IMR-90 (cell line): ENCODE results near the gene CPNE6. TPM values are rescaled to one million over a fixed set of nuclear protein-coding genes. Genes with fewer than 3 reads are reported as not detected.

Experiments
- ATAC-seq: fragments of 200-7000 bp; cut with Tn5 transposase; 2 replicates; pipeline ENCODE4 v1.9.1; 2020; ENCODE audit warnings: low read depth, mild to moderate bottlenecking, moderate library complexity
- BruUV-seq: library from RNA; stranded (reverse); fragments of 400-500 nt; replicated peaks from 2 replicates; lab custom pipeline; 2021; lab: Mats Ljungman, UMichigan
- CTCF ChIA-PET: fragments of 300-600 bp; formaldehyde crosslinking; extraction: SDS; loops from one replicate; lab custom pipeline; 2021; ENCODE audit warnings: antibody characterized with exemption; lab: Yijun Ruan, JAX
- POLR2A ChIA-PET: fragments of 300-600 bp; sonication (Branson Sonifier 250); formaldehyde crosslinking; loops from one replicate; lab custom pipeline; 2022; ENCODE audit warnings: antibody characterized with exemption; ENCODE audit not compliant: unreplicated experiment; lab: Charles Lee
- DNase-seq: peaks from one replicate; pipeline ENCODE4 v3.0.0; 2013
- H2AFZ ChIP-seq: replicated peaks from 2 replicates; pipeline ENCODE3; 2013; ENCODE audit warnings: low read length, mild to moderate bottlenecking; ENCODE audit not compliant: poor library complexity
- H2AK5ac ChIP-seq: 2 replicates; pipeline ENCODE4 v1.6.1; 2013; ENCODE audit warnings: low read depth, low read length, inconsistent platforms
- H2AK9ac ChIP-seq: replicated peaks from 2 replicates; pipeline ENCODE3; 2013; ENCODE audit warnings: mild to moderate bottlenecking, low read depth, low read length, moderate library complexity; ENCODE audit not compliant: poor library complexity
- H2BK120ac ChIP-seq: 2 replicates; pipeline ENCODE4 v1.6.1; 2013; ENCODE audit warnings: low read depth, low read length, inconsistent platforms
- H2BK15ac ChIP-seq: 3 replicates; pipeline ENCODE4 v1.6.1; 2013; ENCODE audit warnings: low read depth, low read length, inconsistent platforms
- H2BK20ac ChIP-seq: 2 replicates; pipeline ENCODE4 v1.6.1; 2013; ENCODE audit warnings: low read depth, mild to moderate bottlenecking, inconsistent platforms, low read length, moderate library complexity
- H2BK5ac ChIP-seq: 2 replicates; pipeline ENCODE4 v1.6.1; 2013; ENCODE audit warnings: mild to moderate bottlenecking, low read depth, low read length, inconsistent platforms; ENCODE audit not compliant: poor library complexity, severe bottlenecking
- H3K14ac ChIP-seq: replicated peaks from 2 replicates; pipeline ENCODE4 v1.6.1; 2013; ENCODE audit warnings: low read depth, low read length, inconsistent platforms
- H3K18ac ChIP-seq: 2 replicates; pipeline ENCODE4 v1.6.1; 2013; ENCODE audit warnings: low read depth, low read length, control low read depth
- H3K23ac ChIP-seq: 2 replicates; pipeline ENCODE4 v1.6.1; 2013; ENCODE audit warnings: low read depth, low read length, inconsistent platforms
- H3K27ac ChIP-seq: 2 replicates; pipeline ENCODE4 v1.5.1; 2013; ENCODE audit warnings: mild to moderate bottlenecking, control low read depth, low read length; ENCODE audit not compliant: insufficient read depth
- H3K27me3 ChIP-seq: 2 replicates; pipeline ENCODE4 v1.6.1; 2013; ENCODE audit warnings: low read length; ENCODE audit not compliant: control insufficient read depth, insufficient read depth
- H3K36me3 ChIP-seq: 2 replicates; pipeline ENCODE4 v1.6.1; 2013; ENCODE audit warnings: low read length, mixed read lengths; ENCODE audit not compliant: control insufficient read depth, insufficient read depth
- H3K4ac ChIP-seq: 2 replicates; pipeline ENCODE4 v1.6.1; 2013; ENCODE audit warnings: low read depth, low read length, inconsistent platforms
- H3K4me1 ChIP-seq: 2 replicates; pipeline ENCODE4 v1.6.1; 2013; ENCODE audit warnings: low read length, mixed read lengths; ENCODE audit not compliant: control insufficient read depth, insufficient read depth
- H3K4me2 ChIP-seq: 2 replicates; pipeline ENCODE4 v1.6.1; 2013; ENCODE audit warnings: low read depth, mild to moderate bottlenecking, control low read depth, low read length, moderate library complexity
- H3K4me3 ChIP-seq: 2 replicates; pipeline ENCODE4 v1.5.1; 2013; ENCODE audit warnings: low read depth, mild to moderate bottlenecking, control low read depth, low read length, moderate library complexity; ENCODE audit not compliant: insufficient read depth
- H3K56ac ChIP-seq: 2 replicates; pipeline ENCODE4 v1.6.1; 2013; ENCODE audit warnings: low read length, inconsistent platforms; ENCODE audit not compliant: insufficient read depth; ENCODE audit errors: extremely low read depth
- H3K79me1 ChIP-seq, 2 experiments: 2 replicates each; pipeline ENCODE4 v1.6.1; 2013; ENCODE audit warnings: low read length in 2 of 2, inconsistent platforms in 1 of 2, low read depth in 1 of 2
- H3K9ac ChIP-seq: 2 replicates; pipeline ENCODE4 v1.6.1; 2013; ENCODE audit warnings: low read depth, low read length, control low read depth
- H3K9me1 ChIP-seq: 2 replicates; pipeline ENCODE4 v1.6.1; 2013; ENCODE audit warnings: low read length, inconsistent platforms; ENCODE audit not compliant: insufficient read depth
- H3K9me3 ChIP-seq: 2 replicates; pipeline ENCODE4 v1.6.1; 2013; ENCODE audit warnings: low read length; ENCODE audit not compliant: control insufficient read depth, insufficient read depth
- H4K20me1 ChIP-seq: 2 replicates; pipeline ENCODE4 v1.6.1; 2013; ENCODE audit warnings: low read length, inconsistent platforms; ENCODE audit not compliant: insufficient read depth
- H4K5ac ChIP-seq: 2 replicates; pipeline ENCODE4 v1.6.1; 2013; ENCODE audit warnings: mild to moderate bottlenecking, low read depth, low read length, control low read depth
- H4K8ac ChIP-seq, 2 experiments: 2 replicates each; pipeline ENCODE4 v1.6.1; 2013; ENCODE audit warnings: low read depth in 2 of 2, low read length in 2 of 2, control low read depth in 1 of 2, inconsistent platforms in 1 of 2
- H4K91ac ChIP-seq: 2 replicates; pipeline ENCODE4 v1.6.1; 2013; ENCODE audit warnings: low read depth, low read length, inconsistent platforms; ENCODE audit not compliant: insufficient read depth
- CEBPB ChIP-seq: IDR thresholded peaks from 2 replicates; pipeline ENCODE4 v1.6.1; 2012; ENCODE audit warnings: low read depth, low read length, improper control_type of control experiment
- CHD1 ChIP-seq: IDR thresholded peaks from 2 replicates; pipeline ENCODE4 v1.6.1; 2012; ENCODE audit warnings: low read depth, low read length, improper control_type of control experiment
- CTCF ChIP-seq: conservative IDR thresholded peaks from 2 replicates; pipeline ENCODE4 v1.5.1; 2012; ENCODE audit warnings: mild to moderate bottlenecking, low read depth, low read length, improper control_type of control experiment
- FOS ChIP-seq: fragments of 150-350 bp; IDR thresholded peaks from 2 replicates; pipeline ENCODE4 v1.6.1; 2016; ENCODE audit warnings: low read depth, low read length
- MAFK ChIP-seq: IDR thresholded peaks from 2 replicates; pipeline ENCODE4 v1.6.1; 2012; ENCODE audit warnings: low read depth, low read length, improper control_type of control experiment
- MAZ ChIP-seq: IDR thresholded peaks from 2 replicates; pipeline ENCODE4 v1.6.1; 2012; ENCODE audit warnings: low read depth, mild to moderate bottlenecking, low read length, improper control_type of control experiment, moderate library complexity, borderline replicate concordance
- MXI1 ChIP-seq: IDR thresholded peaks from 2 replicates; pipeline ENCODE4 v1.6.1; 2012; ENCODE audit warnings: low read depth, mild to moderate bottlenecking, low read length, moderate library complexity, borderline replicate concordance
- POLR2A ChIP-seq: IDR thresholded peaks from 2 replicates; pipeline ENCODE4 v1.6.1; 2012; ENCODE audit warnings: mild to moderate bottlenecking, low read depth, low read length
- RAD21 ChIP-seq: IDR thresholded peaks from 2 replicates; pipeline ENCODE4 v1.6.1; 2012; ENCODE audit warnings: low read length, improper control_type of control experiment
- RCOR1 ChIP-seq: IDR thresholded peaks from 2 replicates; pipeline ENCODE4 v1.6.1; 2012; ENCODE audit warnings: mild to moderate bottlenecking, low read length, improper control_type of control experiment; ENCODE audit not compliant: insufficient replicate concordance
- RFX5 ChIP-seq: IDR thresholded peaks from 2 replicates; pipeline ENCODE4 v1.8.0; 2012; ENCODE audit warnings: low read depth, mild to moderate bottlenecking, low read length, moderate library complexity
- SMC3 ChIP-seq: fragments of 150-350 bp; IDR thresholded peaks from 2 replicates; pipeline ENCODE4 v1.6.1; 2016; ENCODE audit warnings: low read depth, mild to moderate bottlenecking, antibody characterized with exemption, low read length, moderate library complexity
- WGBS, 2 experiments: methylation state at CpG; one replicate each; pipeline versions ENCODE4 v1.1.5 to v1.1.7; 2013; ENCODE audit warnings: missing lambda C conversion rate in 2 of 2; ENCODE audit not compliant: insufficient read length in 1 of 2; ENCODE audit errors: extremely low coverage in 2 of 2; 5-methylcytosine and 5-hydroxymethylcytosine counted together
- dilution Hi-C: fragments of 300-500 bp; cut with HindIII; formaldehyde crosslinking; loops from one replicate; pipeline ENCODE4 v1.14.3; 2018; ENCODE audit warnings: low sequenced_read_pairs; ENCODE audit not compliant: unreplicated experiment
- in situ Hi-C: fragments of 300-500 bp; cut with MboI; formaldehyde crosslinking; loops from 3 replicates; pipeline ENCODE4 v1.14.3; 2019; ENCODE audit warnings: low sequenced_read_pairs, inconsistent platforms, mixed read lengths
- intact Hi-C: fragments of 100-400 bp; cut with micrococcal nuclease; formaldehyde crosslinking; loops from 2 replicates; pipeline ENCODE4 v1.10.0; 2022
- polyA plus RNA-seq, 3 experiments: library from polyadenylated mRNA; depleted of rRNA; stranded (reverse); fragments of >200 nt; gene quantifications; 2 replicates each; pipeline ENCODE4 v1.2.3, GENCODE V29; 2012; ENCODE audit warnings: low replicate concordance in 1 of 3
- total RNA-seq: library from RNA; depleted of rRNA; stranded (reverse); fragments of >200 nt; gene quantifications from 2 replicates; pipeline ENCODE4 v1.2.3, GENCODE V29; 2012
- TF ChIP-seq, protein P1 (sequence below): fragments of 150-350 bp; IDR thresholded peaks from 2 replicates; pipeline ENCODE4 v1.6.1; 2017; ENCODE audit warnings: mild to moderate bottlenecking, antibody characterized with exemption, low read length, low read depth

The CPNE6 gene
- total and polyA plus RNA-seq, 2 of the 4 experiments (the other 2 are of a cell fraction), result not detected

- TF ChIP-seq POLR2A, result no peak
- no peak for TF ChIP-seq CEBPB
- no peak for TF ChIP-seq RFX5
- no peak for TF ChIP-seq FOS
- no peak for TF ChIP-seq SMC3
Observed at GRCh38 chr14:24056800-24057184, 14.6 kb upstream of the CPNE6 start (continued).

DNA sequence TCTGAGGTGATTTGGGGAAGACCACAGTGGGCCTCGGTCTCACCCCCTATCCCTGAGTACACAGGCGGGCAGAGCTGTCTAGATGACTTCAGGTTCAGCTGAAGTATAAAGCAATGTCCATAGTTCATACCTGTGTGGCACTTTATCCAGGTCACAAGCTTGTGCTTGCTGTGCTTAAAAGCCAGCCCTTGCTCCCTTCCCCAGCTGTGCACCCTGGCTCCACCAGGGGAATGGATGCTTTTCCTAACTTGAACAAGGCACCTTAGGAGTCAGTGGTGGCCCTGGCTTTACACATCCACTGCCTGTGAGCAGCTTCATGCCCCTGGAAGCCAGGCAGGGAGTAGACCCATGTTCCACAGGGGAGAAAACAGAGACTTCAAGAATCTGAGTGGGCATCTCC lies 14.1 kb upstream of the CPNE6 start:
- H2AFZ ChIP-seq, result no peak overlapping the region
- BruUV-seq, result no TSS peak
- DNase-seq, result no peak

More for the DNA sequence above, 14.1 kb upstream of the CPNE6 start:
- Histone ChIP-seq H3K9me3 (no peaks in the 10 kb centered on the region), H3K4me1 (no peaks in the 10 kb centered on the region), H3K23ac (no peak overlapping the region), H4K91ac (no peak overlapping the region), H2AK5ac (no peak overlapping the region), H3K9ac (no peak overlapping the region), H3K56ac (no peak overlapping the region), H4K20me1 (no peaks in the 10 kb centered on the region), H3K9me1 (0 out of 2 replicates have a peak, but pooled peaks cover 3% of the 10 kb centered on the region), H2BK120ac (no peak overlapping the region), H3K36me3 (no peaks in the 10 kb centered on the region), H3K4me3 (no peak overlapping the region), H2AK9ac (no peak overlapping the region), H2BK15ac (no peak overlapping the region), H3K18ac (no peak overlapping the region), H3K4me2 (no peak overlapping the region), H4K5ac (no peak overlapping the region), H2BK20ac (no peak overlapping the region), H2BK5ac (no peak overlapping the region), H4K8ac (no peak overlapping the region), H3K27me3 (peaks cover 34% of the 10 kb centered on the region; the same call in 1 of the 2 replicates), H3K14ac (no peak overlapping the region), H3K27ac (no peak overlapping the region), H3K79me1 (no peaks in the 10 kb centered on the region), H3K4ac (no peak overlapping the region)
- intact Hi-C loops (no loop called here), dilution Hi-C loops (no loop called here), in situ Hi-C loops (loop anchor here (5.0 kb wide), 1 partner anchor 35 kb away; the partner anchor contains the start of gene PCK2)
- TF ChIP-seq RCOR1 (no peak), RFX5 (no peak), MAFK (no peak), RAD21 (no peak), SMC3 (no peak), MXI1 (no peak), CTCF (no peak), CHD1 (no peak), POLR2A (no peak), CEBPB (no peak), MAZ (no peak)
- TF ChIP-seq, protein P1, sequence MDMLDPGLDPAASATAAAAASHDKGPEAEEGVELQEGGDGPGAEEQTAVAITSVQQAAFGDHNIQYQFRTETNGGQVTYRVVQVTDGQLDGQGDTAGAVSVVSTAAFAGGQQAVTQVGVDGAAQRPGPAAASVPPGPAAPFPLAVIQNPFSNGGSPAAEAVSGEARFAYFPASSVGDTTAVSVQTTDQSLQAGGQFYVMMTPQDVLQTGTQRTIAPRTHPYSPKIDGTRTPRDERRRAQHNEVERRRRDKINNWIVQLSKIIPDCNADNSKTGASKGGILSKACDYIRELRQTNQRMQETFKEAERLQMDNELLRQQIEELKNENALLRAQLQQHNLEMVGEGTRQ, result no peak
- POLR2A ChIA-PET, result no interaction called here
- no peak for ATAC-seq
- CTCF ChIA-PET, result interaction anchor here (0.8 to 2.7 kb wide), 7 partner anchors 9 to 78 kb away, joined by 3 to 41 read pairs (median 5); partner anchors contain the start of gene PCK2
- no CpG with 5 or more reads among the region's 2 CpGs for WGBS, 2 experiments
